Mesenchymal stem cell (in vitro differentiated cells and primary cell): ENCODE results near the gene ATRNL1.
"Not testable (repeated sequence)": the region's sequence is repeated elsewhere in the genome, so short reads cannot be mapped to it uniquely, and the experiment has no call there.

Experiments used
- DNase-seq: peaks from one replicate; pipeline ENCODE4 v3.0.0-alpha.2; 2013
- H2AFZ ChIP-seq: one replicate; pipeline ENCODE4 v1.6.1; 2013; ENCODE audit warnings: low read depth, mild to moderate bottlenecking, control low read depth, inconsistent platforms, low read length, moderate library complexity
- H2AK5ac ChIP-seq: 2 replicates; pipeline ENCODE4 v1.6.1; 2013; ENCODE audit warnings: low read length, moderate library complexity, mild to moderate bottlenecking, inconsistent platforms; ENCODE audit not compliant: severe bottlenecking
- H2BK120ac ChIP-seq: one replicate; pipeline ENCODE4 v1.6.1; 2013; ENCODE audit warnings: low read depth, mild to moderate bottlenecking, inconsistent platforms, low read length, moderate library complexity
- H2BK12ac ChIP-seq, 2 experiments: one replicate each; pipeline ENCODE4 v1.6.1; 2013; ENCODE audit warnings: inconsistent platforms in 2 of 2, low read length in 2 of 2, mild to moderate bottlenecking in 2 of 2, moderate library complexity in 2 of 2, control low read depth in 1 of 2
- H2BK15ac ChIP-seq: one replicate; pipeline ENCODE4 v1.6.1; 2013; ENCODE audit warnings: mild to moderate bottlenecking, low read depth, inconsistent platforms; ENCODE audit not compliant: poor library complexity, severe bottlenecking
- H2BK5ac ChIP-seq: 2 replicates; pipeline ENCODE4 v1.6.1; 2013; ENCODE audit warnings: low read depth, mild to moderate bottlenecking, low read length, control low read depth, inconsistent platforms; ENCODE audit not compliant: poor library complexity, severe bottlenecking
- H3K14ac ChIP-seq, 2 experiments: one replicate each; pipeline ENCODE4 v1.6.1; 2013; ENCODE audit warnings: inconsistent platforms in 2 of 2, low read length in 2 of 2, control low read depth in 1 of 2, mild to moderate bottlenecking in 1 of 2, moderate library complexity in 1 of 2
- H3K18ac ChIP-seq, 2 experiments: one replicate each; pipeline ENCODE4 v1.6.1; 2013; ENCODE audit warnings: inconsistent platforms in 2 of 2, low read length in 2 of 2, control low read depth in 1 of 2, low read depth in 1 of 2, mild to moderate bottlenecking in 1 of 2
- H3K23ac ChIP-seq, 2 experiments: one replicate each; pipeline ENCODE4 v1.6.1; 2013; ENCODE audit warnings: inconsistent platforms in 2 of 2, low read length in 2 of 2, mild to moderate bottlenecking in 2 of 2, moderate library complexity in 2 of 2, control low read depth in 1 of 2
- H3K27ac ChIP-seq: 2 replicates; pipeline ENCODE4 v1.5.1; 2013; ENCODE audit warnings: mild to moderate bottlenecking, moderate library complexity, low read length, control low read depth, inconsistent platforms; ENCODE audit not compliant: poor library complexity, severe bottlenecking
- H3K27me3 ChIP-seq, 2 experiments: 2 replicates each; pipeline versions ENCODE4 v1.6.1 to v1.7.0; 2013; ENCODE audit warnings: low read length in 2 of 2, mild to moderate bottlenecking in 2 of 2, moderate library complexity in 2 of 2, control low read depth in 1 of 2, inconsistent platforms in 1 of 2; ENCODE audit not compliant: control insufficient read depth in 1 of 2, insufficient read depth in 1 of 2
- H3K36me3 ChIP-seq, 2 experiments: 2 replicates each; pipeline versions ENCODE4 v1.6.1 to v1.7.0; 2013; ENCODE audit warnings: low read length in 2 of 2, control low read depth in 1 of 2, inconsistent platforms in 1 of 2, low read depth in 1 of 2, mild to moderate bottlenecking in 1 of 2; ENCODE audit not compliant: insufficient read depth in 2 of 2, control insufficient read depth in 1 of 2
- H3K4ac ChIP-seq, 2 experiments: one replicate each; pipeline ENCODE4 v1.6.1; 2013; ENCODE audit warnings: inconsistent platforms in 2 of 2, low read length in 2 of 2, mild to moderate bottlenecking in 2 of 2, moderate library complexity in 2 of 2, control low read depth in 1 of 2, low read depth in 1 of 2
- H3K4me1 ChIP-seq: 2 replicates; pipeline ENCODE4 v1.6.1; 2013; ENCODE audit warnings: low read depth, low read length, control low read depth; ENCODE audit not compliant: control insufficient read depth, insufficient read depth
- H3K4me2 ChIP-seq: 2 replicates; pipeline ENCODE4 v1.6.1; 2013; ENCODE audit warnings: low read length, mild to moderate bottlenecking, inconsistent platforms; ENCODE audit not compliant: poor library complexity, severe bottlenecking
- H3K4me3 ChIP-seq, 2 experiments: 2 replicates each; pipeline versions ENCODE4 v1.5.1 to v1.7.0; 2013; ENCODE audit warnings: low read length in 2 of 2, mild to moderate bottlenecking in 2 of 2, control low read depth in 1 of 2, low read depth in 1 of 2; ENCODE audit not compliant: insufficient read depth in 1 of 2
- H3K79me1 ChIP-seq: replicated peaks from 2 replicates; pipeline ENCODE4 v1.6.1; 2013; ENCODE audit warnings: mild to moderate bottlenecking, control low read depth, low read length, inconsistent platforms; ENCODE audit not compliant: poor library complexity, severe bottlenecking
- H3K9ac ChIP-seq: 2 replicates; pipeline ENCODE4 v1.7.0; 2013; ENCODE audit warnings: mild to moderate bottlenecking, low read length, moderate library complexity
- H3K9me3 ChIP-seq: 2 replicates; pipeline ENCODE4 v1.7.0; 2013; ENCODE audit warnings: mild to moderate bottlenecking, low read length; ENCODE audit not compliant: control insufficient read depth
- H4K8ac ChIP-seq: one replicate; pipeline ENCODE4 v1.6.1; 2013; ENCODE audit warnings: inconsistent platforms, mild to moderate bottlenecking, low read length, moderate library complexity
- H4K91ac ChIP-seq: one replicate; pipeline ENCODE4 v1.6.1; 2013; ENCODE audit warnings: mild to moderate bottlenecking, low read length, inconsistent platforms
- WGBS: methylation state at CpG from one replicate; pipeline ENCODE4 v1.1.7; 2013; ENCODE audit warnings: mixed read lengths; 5-methylcytosine and 5-hydroxymethylcytosine counted together

Gene ATRNL1

DNA sequence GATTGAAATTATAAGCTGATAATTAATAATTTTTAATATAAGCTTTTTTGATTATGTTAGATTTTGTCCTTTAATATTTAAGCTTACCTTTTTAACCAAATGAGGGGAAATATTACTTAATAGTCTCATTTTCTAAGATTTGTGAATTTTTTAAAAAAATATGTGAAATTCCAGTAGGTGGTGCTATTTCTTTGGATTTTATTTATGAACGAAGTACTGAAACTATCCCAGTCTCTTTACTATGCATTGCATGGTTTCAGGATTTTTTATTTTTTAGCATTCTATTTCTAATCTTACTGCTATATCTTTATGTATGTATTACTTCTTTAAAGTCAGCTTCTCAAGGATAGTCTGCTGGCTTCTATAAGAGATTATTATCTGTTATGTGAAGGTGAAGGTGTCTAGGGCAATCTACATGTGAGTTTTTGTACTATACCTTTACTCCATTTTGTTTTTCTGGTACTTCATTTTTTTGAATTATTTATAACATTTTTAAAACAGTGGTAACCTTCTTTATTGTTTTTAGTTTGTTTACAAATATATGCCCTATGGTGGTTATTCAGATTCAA is 78.3 kb downstream of the ATRNL1 start:
- Histone ChIP-seq H3K4me3 (no peak overlapping the region), H4K8ac (no peak overlapping the region), H2AK5ac (no peak overlapping the region), H2BK5ac (no peak overlapping the region), H3K4me2 (no peak overlapping the region), H2BK120ac (no peak overlapping the region), H3K9me3 (no peaks in the 10 kb centered on the region), H3K79me1 (peaks cover 2% of the 10 kb centered on the region), H3K9ac (no peak overlapping the region), H3K27ac (no peak overlapping the region), H2BK12ac (no peak overlapping the region), H3K14ac (no peak overlapping the region), H3K4ac (no peak overlapping the region), H3K4me1 (no peaks in the 10 kb centered on the region), H3K27me3 (no peaks in the 10 kb centered on the region), H3K18ac (no peak overlapping the region), H3K23ac (no peak overlapping the region), H2BK15ac (no peak overlapping the region), H2AFZ (no peak overlapping the region), H3K36me3 (no peaks in the 10 kb centered on the region), H4K91ac (no peak overlapping the region)
- DNase-seq: peak; percentile 10
- WGBS: no CpG with 5 or more reads among the region's 1 CpG

- H3K14ac ChIP-seq: no peak overlapping the region
- H3K23ac ChIP-seq: no peak overlapping the region
- no peaks in the 10 kb centered on the region for H3K9me3 ChIP-seq
- no peak overlapping the region for H2BK5ac ChIP-seq
- no peak overlapping the region for H4K91ac ChIP-seq
- no peak overlapping the region for H2AFZ ChIP-seq
- H2BK120ac ChIP-seq: no peak overlapping the region
- H2AK5ac ChIP-seq: no peak overlapping the region
- H3K4me2 ChIP-seq: no peak overlapping the region
- no peaks in the 10 kb centered on the region for H3K4me1 ChIP-seq
- no peak overlapping the region for H3K4me3 ChIP-seq
- no CpG with 5 or more reads among the region's 3 CpGs for WGBS
- H3K27ac ChIP-seq: no peak overlapping the region
- H4K8ac ChIP-seq: no peak overlapping the region
- H3K9ac ChIP-seq: no peak overlapping the region
- no peak overlapping the region for H3K18ac ChIP-seq
- H2BK15ac ChIP-seq: no peak overlapping the region
- H3K36me3 ChIP-seq: no peaks in the 10 kb centered on the region
- H3K79me1 ChIP-seq: peaks cover 5% of the 10 kb centered on the region
- H2BK12ac ChIP-seq: no peak overlapping the region
- H3K4ac ChIP-seq: no peak overlapping the region
- DNase-seq: no peak
- no peaks in the 10 kb centered on the region for H3K27me3 ChIP-seq
These were observed 80.8 kb downstream of the ATRNL1 start for GRCh38 chr10:115173915-115174443.

GRCh38 chr10:115207276-115207675 is 114.1 kb downstream of the ATRNL1 start:
- not testable (repeated sequence) for H3K14ac ChIP-seq, H2BK120ac ChIP-seq, H3K27ac ChIP-seq, H3K18ac ChIP-seq, H3K27me3 ChIP-seq, H2AK5ac ChIP-seq, H2BK5ac ChIP-seq, H4K8ac ChIP-seq, H2BK15ac ChIP-seq, H3K4ac ChIP-seq, H2BK12ac ChIP-seq, H3K4me1 ChIP-seq, H3K9me3 ChIP-seq, H2AFZ ChIP-seq, H3K79me1 ChIP-seq, H3K23ac ChIP-seq, H3K36me3 ChIP-seq, H4K91ac ChIP-seq
- WGBS: 25% methylated on average over 2 of the region's 2 CpGs
- peak overlapping the region; percentile 39 for H3K4me2 ChIP-seq
- DNase-seq: peak; percentile 10
- H3K4me3 ChIP-seq: peak overlapping the region in 1 of 2 experiments; percentile 39
- peak overlapping the region; percentile 45 for H3K9ac ChIP-seq

GRCh38 chr10:115209133-115209532 is 116.0 kb downstream of the ATRNL1 start:
- H3K4me2 ChIP-seq: no peak overlapping the region
- H3K36me3 ChIP-seq: no peaks in the 10 kb centered on the region
- DNase-seq: peak; percentile 40
- H4K8ac ChIP-seq: no peak overlapping the region
- H3K27me3 ChIP-seq: no peaks in the 10 kb centered on the region
- H2AFZ ChIP-seq: no peak overlapping the region
- no peak overlapping the region for H3K14ac ChIP-seq
- no peak overlapping the region for H3K4ac ChIP-seq
- H3K4me3 ChIP-seq: no peak overlapping the region
- H3K27ac ChIP-seq: no peak overlapping the region
- H4K91ac ChIP-seq: no peak overlapping the region
- H3K79me1 ChIP-seq: peaks cover 2% of the 10 kb centered on the region
- H3K4me1 ChIP-seq: no peaks in the 10 kb centered on the region
- no peak overlapping the region for H3K9ac ChIP-seq
- H2BK12ac ChIP-seq: no peak overlapping the region
- no peak overlapping the region for H2BK15ac ChIP-seq
- H3K23ac ChIP-seq: no peak overlapping the region
- no peak overlapping the region for H2BK5ac ChIP-seq
- no peak overlapping the region for H2BK120ac ChIP-seq
- no peak overlapping the region for H3K18ac ChIP-seq
- no peak overlapping the region for H2AK5ac ChIP-seq
- WGBS: no CpG with 5 or more reads among the region's 1 CpG
- H3K9me3 ChIP-seq: no peaks in the 10 kb centered on the region
